Measurements from ENCODE around the gene NFIX. TPM values are rescaled to one million over a fixed set of nuclear protein-coding genes. Genes with fewer than 3 reads are reported as not detected.

Gene NFIX
- total and polyA plus RNA-seq, 2 of the 13 experiments (the other 11 are each of a cell fraction or from before 2014, with no cell fraction given) = 3.4 to 5.4 TPM

DNA sequence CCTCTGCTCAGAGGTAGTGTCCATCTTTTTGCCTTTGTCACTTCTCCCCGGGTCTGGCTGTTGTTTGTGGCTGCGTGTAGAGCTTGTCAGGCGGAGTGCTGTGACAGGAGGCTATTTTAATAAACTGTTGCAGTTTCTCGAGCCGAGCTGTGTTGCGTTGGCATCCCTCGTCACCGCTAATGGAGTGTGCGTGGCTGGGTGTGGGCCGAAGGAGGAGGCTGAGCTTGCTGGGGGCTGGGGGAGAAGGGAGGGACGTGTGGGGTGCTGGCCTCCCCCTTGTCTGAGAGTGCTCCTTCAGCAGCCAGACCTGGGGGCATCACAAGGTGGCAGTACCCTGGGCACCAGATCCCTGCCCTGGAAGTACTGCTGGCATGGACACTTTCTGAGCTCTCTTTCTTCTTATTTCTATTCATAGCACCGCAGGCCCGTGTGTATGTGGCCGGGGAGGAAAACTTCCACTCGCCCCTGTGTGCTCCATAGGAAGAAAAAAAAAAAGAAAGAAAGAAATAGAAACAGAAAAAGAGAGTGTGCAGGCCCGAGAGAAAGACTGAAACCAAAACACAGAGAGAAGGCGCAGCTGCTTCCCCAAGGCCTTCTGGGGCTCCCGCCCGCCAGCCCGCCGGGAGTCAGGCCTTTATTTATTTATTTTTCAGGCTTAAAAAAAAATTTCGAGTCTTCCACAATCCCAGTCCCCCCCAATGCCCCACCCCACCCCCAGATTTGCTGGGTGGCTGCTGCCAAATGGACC is 27.0 kb downstream of the NFIX start:
- WGBS (ENCODE audit: low lambda C conversion rate) = 39% methylated on average over 21 of the region's 22 CpGs
- Histone ChIP-seq H2AFZ (ENCODE audit: low read length) (no peak overlapping the region), H3K9me3 (ENCODE audit: low read length) (no peaks in the 10 kb centered on the region), H3K9ac (ENCODE audit: insufficient read depth, low read depth, low read length) (peak overlapping the region; percentile 58), H3K36me3 (replicated peaks in 1 of 2; ENCODE audit: control insufficient read depth in 1 of 2, insufficient read depth in 2 of 2, low read length in 2 of 2) (peaks cover 1 to 2% of the 10 kb centered on the region in 2 experiments; a peak in 2 of 5 replicates), H3K4me1 (ENCODE audit: insufficient read depth, low read length) (peaks cover 75% of the 10 kb centered on the region), H3K79me2 (ENCODE audit: insufficient read depth, low read length) (peaks cover 37% of the 10 kb centered on the region), H3K27me3 (ENCODE audit: control insufficient read depth in 1 of 2, insufficient read depth in 2 of 2, low read length in 2 of 2) (no peaks in the 10 kb centered on the region), H3K4me2 (ENCODE audit: low read depth, low read length) (peak overlapping the region; percentile 90), H4K20me1 (ENCODE audit: insufficient read depth, low read length) (no peaks in the 10 kb centered on the region), H3K4me3 (replicated peaks in 1 of 3; ENCODE audit: insufficient read depth in 1 of 3, low read depth in 2 of 3, low read length in 3 of 3) (peak overlapping the region; percentile 52 to 71 (median 56)), H3K27ac (ENCODE audit: extremely low read length, insufficient read depth, low read length) (peak overlapping the region; percentile 73)
- intact Hi-C loops (cut with micrococcal nuclease; ENCODE audit: unreplicated experiment) = loop anchor here (5.0 kb wide), 1 partner anchor 40 kb away; no protein-coding TSS in a partner anchor
- in situ Hi-C loops (cut with HindIII; ENCODE audit: extremely low pct_ligation_motif_present, low pct_unique_long_range_greater_than_20kb) = loop anchor here (5.0 kb wide), 2 partner anchors 35 to 40 kb away; no protein-coding TSS in a partner anchor
- CTCF ChIA-PET (ENCODE audit: low intra/inter-chr PET ratio, low total read pairs) = no interaction called here
- no TSS peak for BruUV-seq (replicated peaks)
- FAIRE-seq (no peak), DNase-seq (ENCODE audit: low spot score) (no peak), ATAC-seq (peak; percentile 58)
- POLR2A ChIA-PET = interaction anchor here (1.0 to 3.6 kb wide), 8 partner anchors 9 to 39 kb away, joined by 3 to 31 read pairs (median 10); no protein-coding TSS in a partner anchor
- peak; percentile 62; the same call in 1 of the 2 replicates for TF ChIP-seq ZBTB38 (CRISPR knock-in tag; IDR thresholded peaks at IDR 0.05)
- TF ChIP-seq FOXK1 (CRISPR knock-in tag; IDR thresholded peaks at IDR 0.05; ENCODE audit: borderline replicate concordance, low read depth) = no peak
- TF ChIP-seq ZNF567 (CRISPR knock-in tag; IDR thresholded peaks at IDR 0.05; ENCODE audit: borderline replicate concordance) = no peak
- TF ChIP-seq ZNF788 (CRISPR knock-in tag; IDR thresholded peaks at IDR 0.05; ENCODE audit: borderline replicate concordance) = no peak
- TF ChIP-seq ZBTB4 (CRISPR knock-in tag; IDR thresholded peaks at IDR 0.05; ENCODE audit: borderline replicate concordance) = 0 out of 2 replicates have a peak, but pooled peaks have one; percentile 23
- no peak for TF ChIP-seq ZNF512 (CRISPR knock-in tag; IDR thresholded peaks at IDR 0.05)
- TF ChIP-seq HNRNPL (IDR thresholded peaks at IDR 0.05; ENCODE audit: low read depth, low read length) = peak; percentile 87
- TF ChIP-seq MYNN (CRISPR knock-in tag; IDR thresholded peaks at IDR 0.05; ENCODE audit: low read depth) = no peak
- TF ChIP-seq ZNF317 (CRISPR knock-in tag; IDR thresholded peaks at IDR 0.05) = no peak
- TF ChIP-seq ZFY (CRISPR knock-in tag; IDR thresholded peaks at IDR 0.05) = peak; percentile 25; the same call in 1 of the 2 replicates
- TF ChIP-seq ATF2 (CRISPR knock-in tag; IDR thresholded peaks at IDR 0.05) = no peak
